Pulmonary artery endothelial cell (primary cell): ENCODE data around the gene RFTN1. TPM values are rescaled to one million over a fixed set of nuclear protein-coding genes. Genes with fewer than 3 reads are reported as not detected.

Experiments used
- DNase-seq: peaks from one replicate; pipeline ENCODE4 v3.0.0-alpha.2; 2011; ENCODE audit warnings: low read depth, low spot score
- total RNA-seq: library from RNA; depleted of rRNA; stranded (reverse); fragments of >200 nt; gene quantifications from 2 replicates; pipeline ENCODE4 v1.2.3, GENCODE V29; 2014

Gene RFTN1
- total RNA-seq, 1 donor from 2014 or later, result 30.1 TPM

- no peak for DNase-seq
These were observed 45.5 kb downstream of the RFTN1 start for GRCh38 chr3:16468002-16468335.

GRCh38 chr3:16467393-16467792 is 46.1 kb downstream of the RFTN1 start:
- DNase-seq, result no peak

DNA sequence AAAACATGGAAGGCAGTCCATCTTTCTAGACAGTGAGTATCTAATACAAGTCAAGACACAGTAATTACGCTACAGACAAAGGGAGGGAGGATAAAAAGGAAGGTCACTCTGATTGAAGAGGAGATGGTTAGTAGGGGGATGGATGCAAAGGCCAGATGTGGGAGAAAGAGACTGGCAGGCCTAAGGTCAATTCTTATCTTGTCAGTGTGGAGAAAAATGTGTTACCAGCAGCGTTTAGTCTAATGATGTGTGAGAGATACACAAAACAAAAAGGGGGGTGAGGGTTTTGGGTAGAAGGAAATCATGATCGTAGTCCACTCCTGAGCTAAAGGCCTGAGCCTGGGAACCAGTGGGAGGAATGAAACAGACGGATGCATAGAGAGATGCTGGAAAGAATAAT is 46.7 kb downstream of the RFTN1 start:
- DNase-seq, result no peak

DNA sequence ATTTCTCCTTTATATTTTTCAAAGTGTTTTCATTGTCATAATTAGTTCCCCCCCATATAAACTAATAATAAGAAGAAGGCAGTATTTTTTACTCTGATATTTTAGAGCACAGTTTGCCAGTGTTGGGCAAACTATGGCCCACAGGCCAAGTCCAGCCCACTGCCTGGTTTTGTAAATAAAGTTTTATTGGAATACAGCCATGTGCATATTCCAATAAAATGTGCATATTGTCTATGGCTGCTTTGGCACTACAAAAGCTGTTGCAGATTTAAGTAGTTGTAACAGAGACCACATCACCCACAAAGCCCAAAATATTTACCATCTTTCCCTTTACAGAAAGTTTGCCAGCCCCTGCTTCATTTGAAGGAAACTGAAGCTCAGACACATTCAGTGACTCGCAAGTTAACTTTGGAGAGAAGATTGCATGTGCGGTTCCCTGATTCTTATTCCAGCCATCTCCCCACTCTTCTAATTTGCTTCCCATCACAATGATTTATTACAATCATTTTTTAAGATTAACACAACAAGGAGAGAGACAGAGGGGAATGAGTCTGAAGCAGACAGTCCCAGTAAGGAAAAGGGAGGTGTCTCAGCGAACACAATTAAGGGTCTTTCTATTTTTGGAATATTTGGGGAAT is 48.9 kb downstream of the RFTN1 start:
- no peak for DNase-seq

- no peak for DNase-seq
These were observed 49.6 kb downstream of the RFTN1 start for GRCh38 chr3:16463914-16464313.

DNA sequence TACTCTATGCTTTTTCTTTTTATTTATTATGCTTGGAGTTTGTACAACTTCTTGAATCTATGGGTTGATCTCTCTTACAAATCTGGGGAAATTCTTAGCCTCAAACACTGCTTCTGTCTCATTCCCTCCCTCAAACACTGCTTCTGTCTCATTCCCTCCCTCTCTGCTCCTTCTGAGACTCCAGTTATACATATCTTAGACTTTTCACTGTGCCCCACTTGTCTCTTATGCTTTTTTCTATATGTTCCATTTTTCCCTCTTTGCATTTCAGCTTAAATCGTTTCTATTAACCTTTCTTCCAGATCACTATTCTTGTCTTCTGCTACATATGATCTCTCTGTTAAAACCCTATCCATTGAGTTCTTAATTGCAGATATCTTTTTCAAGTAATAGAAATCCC is 50.4 kb downstream of the RFTN1 start:
- no peak for DNase-seq

DNA sequence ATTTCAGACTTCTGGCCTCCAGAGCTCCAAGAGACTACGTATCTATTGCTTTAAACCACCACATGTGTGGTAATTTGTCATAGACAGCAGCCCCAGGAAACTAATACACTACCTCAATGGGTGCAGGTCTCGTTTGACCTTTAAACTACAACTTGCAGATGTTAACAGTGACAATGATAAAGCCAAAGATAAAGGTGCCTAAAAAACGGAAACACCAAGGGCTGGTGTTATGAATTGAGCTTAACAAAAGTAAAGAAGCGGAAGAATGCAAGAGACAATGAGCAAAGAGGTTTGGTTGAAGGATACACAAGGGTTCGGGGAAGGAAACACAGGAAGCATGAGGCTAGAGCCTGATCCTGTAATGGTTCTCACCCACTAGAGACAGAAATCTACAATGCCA is 50.8 kb downstream of the RFTN1 start:
- DNase-seq, result no peak

DNA sequence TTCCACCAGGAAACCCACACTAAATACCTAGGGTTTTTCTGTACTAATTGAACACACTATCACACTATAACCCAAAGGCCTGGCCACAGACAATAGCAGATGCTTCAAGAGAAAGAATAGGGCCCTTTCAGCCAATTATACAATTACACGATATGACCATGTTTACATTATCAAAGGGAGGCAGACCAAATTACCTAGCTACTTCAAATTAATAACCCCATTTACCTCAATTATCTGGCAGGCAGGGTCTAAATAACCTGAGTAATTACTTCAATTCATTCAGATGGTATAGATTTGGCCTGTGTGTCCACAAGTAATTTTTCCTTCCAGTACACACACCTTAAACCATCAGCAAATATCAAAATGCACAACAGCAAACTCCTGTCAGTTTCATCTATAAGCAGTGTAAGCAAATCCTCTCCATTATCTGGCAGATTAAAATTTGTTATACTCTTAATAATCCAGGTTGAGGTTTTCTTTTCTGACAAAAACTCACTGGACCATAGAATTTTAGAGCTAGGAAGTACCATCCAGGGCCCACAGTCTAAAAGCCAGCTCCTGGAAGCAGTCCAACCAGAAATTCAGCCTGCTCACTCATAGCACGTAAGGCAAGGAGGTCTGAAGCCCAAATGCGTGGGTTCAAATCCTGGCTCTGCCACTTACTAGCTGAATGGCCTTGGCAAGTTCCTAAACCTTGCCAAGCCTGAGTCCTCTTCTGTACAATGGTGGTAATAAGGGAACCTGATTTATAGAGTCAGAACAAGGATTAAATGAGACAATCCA is 51.8 kb downstream of the RFTN1 start:
- no peak for DNase-seq

GRCh38 chr3:16460886-16461285 is 52.6 kb downstream of the RFTN1 start:
- no peak for DNase-seq

DNA sequence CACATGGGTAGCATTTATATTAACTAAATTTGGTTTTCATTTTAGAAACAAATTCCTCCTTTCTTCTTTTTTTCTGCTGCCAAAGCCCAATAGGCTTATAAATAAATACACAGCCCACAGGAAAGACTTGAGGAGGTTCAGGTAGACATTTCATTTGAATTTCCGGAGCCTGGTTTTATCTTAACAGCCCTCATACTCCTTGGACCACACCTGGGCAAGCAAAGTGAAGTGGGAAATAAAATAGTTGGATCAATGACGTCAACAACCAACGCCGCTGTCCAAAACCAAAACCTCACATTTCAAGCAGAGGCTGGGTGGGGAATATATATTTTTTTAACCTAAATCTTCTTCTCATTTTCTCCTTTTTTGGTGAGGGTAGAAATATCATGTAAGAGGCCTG is 53.2 kb downstream of the RFTN1 start:
- no peak for DNase-seq

DNA sequence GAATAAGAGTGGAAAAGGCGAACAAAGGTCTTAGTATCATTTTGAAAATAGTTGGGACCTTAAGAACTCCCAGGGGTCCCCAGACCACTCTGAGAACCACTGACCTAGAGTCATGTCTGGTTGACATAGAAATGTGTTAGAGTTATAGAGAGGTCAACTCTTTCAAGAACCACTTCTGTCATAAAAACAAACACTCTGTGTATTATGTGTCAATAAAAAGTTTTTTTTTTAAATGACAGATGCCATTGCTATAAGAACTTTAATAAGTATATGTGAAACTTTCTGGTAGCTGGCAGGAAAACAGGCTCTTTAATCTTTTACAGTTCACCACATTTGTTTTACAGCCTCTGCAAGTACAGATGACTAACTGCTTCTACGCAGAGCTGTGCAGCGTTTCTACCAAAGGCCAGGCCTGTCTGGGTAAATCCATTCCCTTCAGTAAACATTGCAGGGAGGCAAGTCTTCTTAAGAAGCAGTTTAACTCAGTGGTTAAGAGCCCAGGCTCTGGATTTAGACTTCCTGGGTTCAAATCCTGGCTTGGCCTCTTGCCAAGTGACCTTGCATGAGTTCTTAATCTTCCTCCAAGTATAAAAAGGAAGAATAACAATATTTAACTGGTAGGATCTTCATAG is 56.6 kb downstream of the RFTN1 start:
- no peak for DNase-seq

DNA sequence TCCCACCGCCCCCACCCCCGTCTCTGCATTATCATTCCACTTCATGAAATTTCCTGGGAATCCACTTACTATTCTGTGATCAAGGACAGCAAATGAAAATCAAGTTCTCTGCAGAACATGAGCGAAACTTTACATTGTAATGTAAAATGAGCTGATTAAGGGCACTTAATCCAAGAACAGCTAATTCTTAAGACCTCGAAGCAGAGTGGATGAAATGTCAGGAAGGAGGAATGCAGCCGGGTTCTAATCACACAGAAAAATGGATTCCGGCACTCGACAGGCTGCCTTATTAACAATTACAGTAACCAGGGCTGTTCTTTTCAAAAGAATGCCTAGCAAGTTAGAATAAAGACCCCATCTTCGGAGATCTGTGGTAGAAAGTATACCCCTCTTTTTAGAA is 57.5 kb downstream of the RFTN1 start:
- DNase-seq, result no peak

- no peak for DNase-seq
These were observed 58.5 kb downstream of the RFTN1 start for GRCh38 chr3:16455001-16455400.

GRCh38 chr3:16452261-16452660 is 61.2 kb downstream of the RFTN1 start:
- DNase-seq, result no peak

DNA sequence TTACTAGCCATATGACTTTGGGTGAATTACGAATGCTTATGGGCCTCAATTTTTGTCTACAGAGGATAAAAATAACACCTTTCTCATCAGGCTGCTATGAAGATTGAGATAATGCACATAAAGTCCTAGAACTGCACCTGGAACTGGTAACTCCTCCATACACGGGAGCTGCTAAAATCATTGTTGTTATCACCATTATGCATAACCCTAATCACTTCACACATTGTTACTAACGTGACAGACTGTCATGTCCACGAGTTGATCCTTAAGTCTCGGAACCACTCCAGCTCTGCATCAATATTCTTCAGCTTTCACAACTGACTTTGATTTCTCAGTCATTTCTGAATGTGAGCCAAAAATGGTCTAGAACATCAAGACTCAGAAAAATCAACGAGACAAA is 64.1 kb downstream of the RFTN1 start:
- no peak for DNase-seq

DNA sequence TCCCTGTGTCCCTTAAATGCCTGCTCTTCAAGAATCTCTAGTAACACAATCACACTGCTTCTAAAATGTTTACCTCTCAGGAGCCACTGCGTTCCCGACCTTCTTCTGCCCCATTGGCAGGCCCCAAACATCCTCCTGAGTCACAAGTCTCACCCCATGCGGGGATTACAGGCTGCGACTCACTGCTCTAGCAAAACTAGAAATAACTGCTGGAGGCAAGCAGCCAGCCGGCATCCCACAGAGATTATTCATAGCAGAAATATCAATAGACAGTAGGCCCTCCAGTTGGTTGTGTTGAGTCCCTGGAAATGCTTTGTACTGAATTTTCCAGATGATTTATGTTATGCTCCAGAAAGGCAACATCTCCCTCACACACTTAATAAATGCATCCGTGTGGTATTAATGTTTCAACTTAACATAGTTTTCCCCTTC is 64.8 kb downstream of the RFTN1 start:
- DNase-seq, result no peak

- DNase-seq, result no peak
These were observed 66.4 kb downstream of the RFTN1 start for GRCh38 chr3:16447135-16447534.

DNA sequence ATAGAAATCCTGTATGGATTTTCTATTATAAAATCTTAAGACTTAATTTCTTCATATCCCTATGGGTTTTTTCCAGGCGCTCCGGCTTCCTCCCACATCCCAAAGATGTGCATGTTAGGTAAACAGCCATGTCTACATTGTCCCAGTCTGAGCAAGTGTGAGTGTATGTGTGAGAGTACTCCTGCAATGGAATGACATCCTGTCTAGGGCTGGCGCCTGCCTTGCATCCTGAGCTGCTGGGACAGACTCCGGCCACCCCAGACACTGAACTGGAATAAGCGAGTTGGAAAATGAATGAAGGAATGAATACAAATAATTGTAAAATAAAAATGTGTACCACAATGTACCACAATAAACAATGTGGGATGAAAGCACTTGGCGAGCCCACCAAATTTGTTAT is 69.2 kb downstream of the RFTN1 start:
- DNase-seq, result no peak

- DNase-seq, result no peak
These were observed 70.8 kb downstream of the RFTN1 start for GRCh38 chr3:16442730-16443129.

GRCh38 chr3:16441371-16441875 is 72.1 kb downstream of the RFTN1 start:
- DNase-seq, result no peak

- no peak for DNase-seq
These were observed 73.4 kb downstream of the RFTN1 start for GRCh38 chr3:16439848-16440708.
